ENCODE results near the gene ANKS1B.
"Not testable (repeated sequence)": the region's sequence is repeated elsewhere in the genome, so short reads cannot be mapped to it uniquely, and the experiment has no call there.

The ANKS1B gene

GRCh38 chr12:99721715-99722275 is 262.9 kb downstream of the ANKS1B start:
- Mint-ChIP-seq H3K27ac (no peak overlapping the region), H3K36me3 (ENCODE audit: low read depth) (no peaks in the 10 kb centered on the region), H3K4me3 (no peak overlapping the region), H3K27me3 (ENCODE audit: low read depth) (no peaks in the 10 kb centered on the region), H3K4me1 (no peaks in the 10 kb centered on the region), H3K9me3 (peaks cover 17% of the 10 kb centered on the region)
- no peak for TF ChIP-seq CTCF (IDR thresholded peaks at IDR 0.05; ENCODE audit: unreplicated experiment in 3 of 3)

GRCh38 chr12:99720083-99720465 is 264.7 kb downstream of the ANKS1B start:
- not testable (repeated sequence) for H3K27me3 Mint-ChIP-seq (ENCODE audit: low read depth)

GRCh38 chr12:99719411-99720082 is 265.2 kb downstream of the ANKS1B start:
- peaks cover 10% of the 10 kb centered on the region for H3K9me3 Mint-ChIP-seq
- H3K27ac Mint-ChIP-seq; H3K4me3 Mint-ChIP-seq; H3K27me3 Mint-ChIP-seq (ENCODE audit: low read depth); H3K4me1 Mint-ChIP-seq; H3K36me3 Mint-ChIP-seq (ENCODE audit: low read depth): not testable (repeated sequence)

More at GRCh38 chr12:99720083-99720465, 264.7 kb downstream of the ANKS1B start:
- H3K4me1 Mint-ChIP-seq; H3K36me3 Mint-ChIP-seq (ENCODE audit: low read depth); H3K27ac Mint-ChIP-seq; H3K4me3 Mint-ChIP-seq: not testable (repeated sequence)
- H3K9me3 Mint-ChIP-seq: peaks cover 11% of the 10 kb centered on the region

- not testable (repeated sequence) for H3K27me3 Mint-ChIP-seq (ENCODE audit: low read depth); H3K27ac Mint-ChIP-seq; H3K4me1 Mint-ChIP-seq; H3K4me3 Mint-ChIP-seq; H3K36me3 Mint-ChIP-seq (ENCODE audit: low read depth)
- H3K9me3 Mint-ChIP-seq: peaks cover 12% of the 10 kb centered on the region
Observed at GRCh38 chr12:99715841-99716510, 268.8 kb downstream of the ANKS1B start.

- H3K27me3 Mint-ChIP-seq (ENCODE audit: low read depth); H3K4me1 Mint-ChIP-seq; H3K27ac Mint-ChIP-seq; H3K4me3 Mint-ChIP-seq; H3K36me3 Mint-ChIP-seq (ENCODE audit: low read depth): not testable (repeated sequence)
- peaks cover 12% of the 10 kb centered on the region for H3K9me3 Mint-ChIP-seq
Observed at GRCh38 chr12:99714921-99715320, 269.8 kb downstream of the ANKS1B start.

GRCh38 chr12:99713946-99714520 is 270.7 kb downstream of the ANKS1B start:
- Mint-ChIP-seq H3K4me3 (no peak overlapping the region), H3K9me3 (peaks cover 12% of the 10 kb centered on the region), H3K4me1 (no peaks in the 10 kb centered on the region), H3K27ac (no peak overlapping the region), H3K36me3 (ENCODE audit: low read depth) (no peaks in the 10 kb centered on the region), H3K27me3 (ENCODE audit: low read depth) (no peaks in the 10 kb centered on the region)
- TF ChIP-seq CTCF (IDR thresholded peaks at IDR 0.05; ENCODE audit: unreplicated experiment in 3 of 3): no peak

GRCh38 chr12:99712281-99712680 is 272.5 kb downstream of the ANKS1B start:
- Mint-ChIP-seq H3K27me3 (ENCODE audit: low read depth) (no peaks in the 10 kb centered on the region), H3K4me1 (no peaks in the 10 kb centered on the region), H3K27ac (no peak overlapping the region), H3K36me3 (ENCODE audit: low read depth) (no peaks in the 10 kb centered on the region), H3K9me3 (peaks cover 12% of the 10 kb centered on the region), H3K4me3 (no peak overlapping the region)
- TF ChIP-seq CTCF (IDR thresholded peaks at IDR 0.05; ENCODE audit: unreplicated experiment in 3 of 3): no peak

- TF ChIP-seq CTCF (IDR thresholded peaks at IDR 0.05; ENCODE audit: unreplicated experiment in 3 of 3): no peak
- no peaks in the 10 kb centered on the region for H3K27me3 Mint-ChIP-seq (ENCODE audit: low read depth)
- peaks cover 12% of the 10 kb centered on the region for H3K9me3 Mint-ChIP-seq
- no peaks in the 10 kb centered on the region for H3K4me1 Mint-ChIP-seq
- no peaks in the 10 kb centered on the region for H3K36me3 Mint-ChIP-seq (ENCODE audit: low read depth)
- H3K27ac Mint-ChIP-seq: no peak overlapping the region
- no peak overlapping the region for H3K4me3 Mint-ChIP-seq
Observed at GRCh38 chr12:99711246-99711645, 273.5 kb downstream of the ANKS1B start.
